ENCODE results near the gene RNF223.
"Not testable (repeated sequence)": the region's sequence is repeated elsewhere in the genome, so short reads cannot be mapped to it uniquely, and the experiment has no call there.

RNF223 gene

GRCh38 chr1:1072299-1072848, 1.7 kb downstream of the RNF223 start:
- no peak for DNase-seq (ENCODE audit: low read depth)

GRCh38 chr1:1071486-1072298, 2.4 kb downstream of the RNF223 start:
- DNase-seq (ENCODE audit: low read depth) = no peak

DNA sequence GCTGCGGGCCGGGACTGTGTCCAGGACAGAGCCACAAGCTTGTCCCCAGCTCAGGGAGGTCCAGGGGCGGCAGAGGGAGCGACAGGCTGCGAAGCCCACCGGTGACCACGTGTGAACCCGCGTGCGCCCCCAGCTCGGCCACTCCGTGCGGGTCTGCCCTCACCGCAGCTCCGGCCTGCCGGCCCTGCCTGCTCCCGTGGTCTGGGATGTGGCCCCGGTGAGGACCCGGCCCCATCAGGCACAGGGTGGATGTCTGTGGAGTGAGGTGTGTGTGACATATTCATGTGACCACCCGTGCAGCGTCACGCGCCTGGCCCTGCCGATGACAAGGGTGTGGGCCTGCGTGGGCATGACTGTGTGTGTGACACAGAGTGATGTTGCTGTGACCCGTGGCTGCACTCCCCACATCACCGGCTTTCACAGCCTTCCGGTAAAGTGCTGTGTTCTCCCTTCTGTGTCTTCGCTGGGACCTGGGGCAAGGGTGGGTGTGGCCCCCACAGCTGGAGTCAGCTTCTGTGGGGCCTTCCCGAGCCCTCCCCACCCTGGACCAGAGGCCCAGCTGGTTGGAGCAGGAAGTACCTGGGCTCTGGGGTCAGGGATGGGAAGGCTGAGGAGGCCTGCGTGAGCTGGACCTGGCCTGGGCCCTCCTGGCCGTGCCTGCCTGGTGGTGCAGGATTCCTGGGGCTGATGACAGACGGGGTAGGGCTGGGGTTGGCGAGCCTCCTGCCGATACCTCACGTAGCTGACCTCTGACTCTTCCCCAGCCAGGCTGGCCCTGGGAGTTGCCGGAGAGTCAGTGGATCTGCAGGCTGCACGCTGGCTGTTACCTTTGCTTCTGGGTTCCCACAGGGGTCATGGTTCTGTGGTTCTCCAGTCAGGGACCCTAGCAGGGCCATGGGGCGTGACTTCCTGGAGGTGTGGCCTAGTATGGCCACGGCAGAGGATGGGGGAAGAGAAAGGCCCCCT, 4.1 kb downstream of the RNF223 start:
- DNase-seq (ENCODE audit: low read depth) = no peak

DNA sequence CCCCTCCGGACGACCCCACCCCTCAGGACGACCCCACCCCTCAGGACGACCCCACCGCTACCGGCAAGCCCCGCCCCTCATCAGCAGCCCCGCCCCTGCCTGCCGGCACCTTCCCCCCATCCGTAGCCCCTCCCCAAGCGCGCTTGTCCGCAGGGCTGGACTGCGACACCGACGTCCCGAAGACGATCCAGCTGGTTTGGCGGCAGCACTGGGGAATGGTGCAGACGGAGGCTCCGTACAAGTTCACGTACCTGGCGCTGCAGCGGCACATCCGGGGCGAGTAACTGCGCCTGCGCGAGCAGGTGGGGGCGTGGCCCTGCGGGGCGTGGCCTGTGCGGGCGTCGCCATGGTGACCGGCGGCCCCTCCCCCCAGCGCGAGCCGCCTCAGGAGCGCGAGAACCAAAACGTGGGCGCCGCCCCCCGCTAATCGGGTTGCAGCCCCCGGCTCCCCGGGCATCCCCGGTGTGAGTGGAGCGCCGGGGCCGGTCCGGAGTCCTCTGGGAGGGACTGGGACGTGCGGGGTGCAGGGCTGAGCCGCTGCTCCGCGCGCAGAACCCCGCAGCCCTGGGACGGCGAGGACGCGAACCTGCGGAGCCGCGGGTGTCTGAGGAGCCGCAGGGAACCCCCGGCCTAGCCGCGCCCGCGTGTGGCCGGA, 4.9 kb downstream of the RNF223 start:
- DNase-seq (ENCODE audit: low read depth) = no peak

DNA sequence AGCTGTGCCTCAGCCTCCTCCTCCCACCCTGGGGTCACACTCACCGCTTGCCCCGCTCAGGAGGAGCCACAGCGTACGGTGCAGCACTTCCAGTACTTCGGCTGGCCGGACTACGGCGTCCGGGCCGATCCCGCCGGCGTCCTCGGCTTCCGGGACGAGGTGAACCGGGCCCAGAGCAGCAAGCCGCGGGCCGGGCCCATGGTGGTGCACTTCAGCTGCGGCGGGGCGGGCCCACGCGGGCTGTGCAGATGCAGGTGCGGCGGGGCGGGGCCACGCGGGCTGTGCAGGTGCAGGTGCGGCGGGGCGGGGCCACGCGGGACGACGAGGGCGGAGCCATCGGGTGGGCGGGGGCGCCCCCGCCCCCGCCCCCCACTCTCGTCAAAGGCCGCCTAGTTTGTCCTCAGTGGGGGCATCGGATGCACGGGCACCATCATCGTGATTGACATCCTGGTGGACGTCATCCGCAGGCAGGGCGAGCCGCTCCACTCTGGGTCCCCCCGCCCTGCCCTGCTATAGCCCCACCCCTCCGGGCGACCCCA, 5.5 kb downstream of the RNF223 start:
- no peak for DNase-seq (ENCODE audit: low read depth)

DNA sequence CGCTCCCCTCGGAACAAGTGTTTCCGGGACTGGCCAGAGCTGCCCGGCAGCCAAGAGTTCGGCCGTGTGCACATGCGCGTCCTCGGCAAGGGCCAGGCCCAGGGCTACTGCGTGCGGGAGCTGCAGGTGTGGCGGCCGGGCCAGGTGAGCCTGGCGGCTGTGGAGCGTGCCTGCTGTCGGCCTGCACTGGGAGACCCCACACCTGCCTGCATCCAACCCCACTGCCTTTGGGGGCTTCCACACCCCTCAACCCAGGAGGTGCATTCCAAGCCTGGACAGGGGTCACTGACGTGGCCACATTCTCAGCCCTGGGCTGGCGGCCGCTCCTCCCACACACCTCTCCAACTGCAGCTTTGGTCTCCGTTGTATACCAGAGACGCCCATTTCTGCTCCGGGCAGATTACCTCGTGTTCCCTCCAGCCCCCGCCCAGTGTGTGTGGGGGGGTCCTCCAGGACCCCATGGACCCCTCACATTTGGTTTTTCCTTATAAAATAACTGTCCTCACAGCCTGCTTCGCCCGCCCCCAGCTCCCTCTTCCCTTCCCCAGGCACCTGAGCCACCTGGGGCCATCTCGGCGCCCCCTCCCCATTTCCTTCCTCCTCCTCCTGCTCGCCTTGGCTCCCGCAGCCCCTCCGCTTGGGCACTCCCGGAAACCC, 6.1 kb downstream of the RNF223 start:
- no peak for DNase-seq (ENCODE audit: low read depth)

- DNase-seq (ENCODE audit: low read depth) = no peak
These were observed 6.7 kb downstream of the RNF223 start for GRCh38 chr1:1067284-1067859.

- no peak for DNase-seq (ENCODE audit: low read depth)
These were observed 7.5 kb downstream of the RNF223 start for GRCh38 chr1:1066403-1067283.

DNA sequence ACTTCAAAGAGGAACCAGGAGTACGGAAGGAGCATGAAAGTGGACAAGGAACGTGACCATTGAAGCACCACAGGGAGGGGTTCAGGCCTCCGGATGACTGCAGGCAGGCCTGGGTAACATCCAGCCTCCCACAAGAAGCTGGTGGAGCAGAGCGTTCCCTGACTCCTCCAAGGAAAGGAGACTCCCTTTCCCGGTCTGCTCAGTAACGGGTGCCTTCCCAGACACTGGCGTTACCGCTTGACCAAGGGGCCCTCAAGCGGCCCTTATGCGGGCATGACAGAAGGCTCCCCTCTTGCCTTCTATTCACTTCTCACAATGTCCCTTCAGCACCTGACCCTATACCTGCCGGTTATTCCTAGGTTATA, 8.2 kb downstream of the RNF223 start:
- DNase-seq (ENCODE audit: low read depth) = not testable (repeated sequence)

DNA sequence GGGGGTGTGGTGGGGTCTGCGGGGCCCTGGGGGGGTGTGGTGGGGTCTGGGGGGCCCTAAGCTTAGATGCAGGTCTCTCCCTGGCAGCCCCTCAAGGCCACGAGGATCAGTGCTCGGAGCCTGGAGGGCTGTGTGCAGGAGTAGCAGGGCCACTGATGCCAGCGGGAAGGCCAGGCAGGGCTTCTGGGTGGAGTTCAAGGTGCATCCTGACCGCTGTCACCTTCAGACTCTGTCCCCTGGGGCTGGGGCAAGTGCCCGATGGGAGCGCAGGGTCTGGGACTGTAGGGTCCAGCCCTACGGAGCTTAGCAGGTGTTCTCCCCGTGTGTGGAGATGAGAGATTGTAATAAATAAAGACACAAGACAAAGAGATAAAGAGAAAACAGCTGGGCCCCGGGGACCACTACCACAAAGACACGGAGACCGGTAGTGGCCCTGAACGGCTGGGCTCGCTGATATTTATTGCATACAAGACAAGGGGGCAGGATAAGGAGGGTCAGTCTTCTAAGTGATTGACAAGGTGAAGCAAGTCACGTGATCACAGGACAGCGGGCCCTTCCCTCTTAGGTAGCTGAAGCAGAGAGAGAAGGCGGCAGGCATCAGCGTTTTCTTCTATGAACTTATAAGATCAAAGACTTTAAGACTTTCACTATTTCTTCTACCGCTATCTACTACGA, 8.7 kb downstream of the RNF223 start:
- no peak for DNase-seq (ENCODE audit: low read depth)

- peak; percentile 38 for DNase-seq (ENCODE audit: low read depth)
These were observed 9.9 kb downstream of the RNF223 start for GRCh38 chr1:1063945-1064831.

DNA sequence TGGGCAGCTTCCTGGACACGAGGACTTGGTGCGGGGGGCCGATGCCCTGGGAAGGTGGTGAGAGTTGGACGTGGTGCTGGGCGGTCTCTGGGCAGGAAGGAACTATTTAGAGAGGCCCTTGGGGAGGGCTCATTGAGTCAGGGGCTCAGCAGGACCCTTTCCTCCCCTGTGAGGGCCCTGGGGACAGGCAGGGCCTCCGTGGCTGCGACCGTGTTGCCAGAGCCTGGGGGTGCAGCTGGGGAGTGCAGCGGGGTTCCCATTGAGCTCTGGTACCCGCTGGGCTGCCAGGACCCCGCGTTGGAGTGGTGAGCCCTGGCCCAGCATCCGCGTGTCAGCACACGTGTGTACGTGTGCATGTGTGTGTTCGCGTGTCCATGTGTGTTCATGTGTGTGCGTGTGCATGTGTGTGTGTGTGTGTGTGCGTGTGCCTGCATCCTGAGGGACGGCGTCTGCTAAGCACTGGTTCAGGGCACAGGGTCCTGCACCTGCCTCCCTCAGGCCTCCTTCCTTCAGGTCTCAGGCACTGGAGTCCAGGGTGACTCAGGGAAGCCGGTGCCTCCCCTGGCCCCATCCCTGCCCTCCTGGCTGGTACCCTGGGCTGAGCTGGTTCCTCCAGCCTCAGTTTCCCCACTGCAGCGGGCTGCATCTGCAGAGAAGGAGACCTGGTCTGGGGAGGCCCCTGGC, 10.7 kb downstream of the RNF223 start:
- DNase-seq (ENCODE audit: low read depth) = no peak

- DNase-seq (ENCODE audit: low read depth) = no peak
These were observed 11.6 kb downstream of the RNF223 start for GRCh38 chr1:1062348-1063163.

DNA sequence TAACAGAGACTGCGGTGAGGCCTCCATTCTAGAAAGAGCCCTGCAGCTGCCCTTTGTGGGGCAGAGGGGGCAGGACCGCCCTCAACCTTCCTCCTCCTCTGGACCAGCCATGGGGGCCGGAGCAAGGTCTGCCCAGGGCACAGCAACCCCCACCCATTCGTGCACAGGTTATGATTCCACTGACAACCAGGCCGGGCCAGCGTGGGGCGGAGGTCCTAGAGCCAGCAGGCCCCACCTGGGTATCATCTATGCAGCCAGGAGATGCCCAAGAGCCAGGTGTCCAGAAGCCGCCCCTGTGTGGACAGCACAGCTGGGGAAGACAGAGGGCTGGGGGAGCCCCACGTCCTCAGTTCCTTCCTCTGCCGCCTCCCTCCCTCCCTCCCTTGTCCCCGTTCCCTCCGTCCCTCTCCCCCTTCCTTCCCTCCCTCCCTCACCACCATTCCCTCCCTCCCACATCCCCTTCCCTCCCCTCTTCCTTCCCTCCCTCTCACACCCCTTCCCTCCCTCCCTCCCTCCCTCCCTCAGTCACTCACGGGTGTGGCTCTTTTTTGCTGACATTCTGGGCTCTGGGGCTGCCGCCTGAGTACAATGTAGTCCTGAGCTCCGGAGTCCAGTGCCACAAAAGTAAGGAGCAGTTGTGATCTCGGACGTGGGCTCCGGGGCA, 12.3 kb downstream of the RNF223 start:
- no peak for DNase-seq (ENCODE audit: low read depth)

DNA sequence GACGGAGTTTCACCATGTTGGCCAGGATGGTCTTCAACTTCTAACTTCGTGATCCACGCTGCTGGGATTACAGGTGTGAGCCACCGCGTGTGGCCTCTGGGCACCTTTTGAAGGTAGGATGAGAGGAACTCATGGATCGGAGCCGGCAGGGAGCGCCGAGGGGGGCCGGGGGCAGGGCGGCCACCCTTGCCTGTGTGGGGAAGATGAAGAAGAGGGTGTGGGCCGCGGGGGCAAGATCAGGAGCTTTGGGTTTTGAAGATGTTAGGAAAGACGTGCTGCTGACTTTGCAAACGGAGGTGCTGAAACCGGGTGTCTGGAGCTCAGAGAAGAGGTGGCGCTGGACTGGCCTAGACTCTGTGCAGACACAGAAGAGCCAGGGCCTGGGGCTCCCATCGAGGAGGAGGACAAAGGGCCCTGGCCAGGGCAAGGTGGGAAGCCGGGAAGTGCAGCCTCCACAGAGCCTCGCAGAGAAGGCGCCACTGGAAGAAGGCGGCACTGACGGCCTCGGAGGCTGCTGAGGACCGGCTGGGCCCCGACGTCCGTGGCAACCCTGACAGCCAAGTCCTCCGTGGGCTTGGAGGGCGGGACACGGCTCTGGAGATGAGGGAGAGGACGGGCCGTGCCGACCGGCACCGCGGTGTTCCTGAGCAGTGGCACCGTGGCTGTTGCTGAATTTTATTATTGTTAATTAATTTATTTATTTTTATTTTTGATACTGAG, 13.7 kb downstream of the RNF223 start:
- no peak for DNase-seq (ENCODE audit: low read depth)
